MCF 10A (cell line): Measurements from ENCODE around the gene NADSYN1. TPM values are rescaled to one million over a fixed set of nuclear protein-coding genes. Genes with fewer than 3 reads are reported as not detected.

Source experiments
- BruUV-seq: library from RNA; stranded (reverse); fragments of 400-500 nt; replicated peaks from 2 replicates; lab custom pipeline; 2021; lab: Mats Ljungman, UMichigan
- CTCF ChIA-PET: fragments of 300-600 bp; sonication (Branson Sonifier 250); formaldehyde crosslinking; extraction: SDS; loops from one replicate; lab custom pipeline; 2021; ENCODE audit warnings: antibody characterized with exemption, inconsistent platforms; lab: Yijun Ruan, JAX
- POLR2A ChIA-PET: fragments of 300-600, 350-650 bp; sonication (Branson Sonifier 250); formaldehyde crosslinking; extraction: SDS; loops from one replicate; lab custom pipeline; 2020; ENCODE audit warnings: antibody characterized with exemption, inconsistent platforms; lab: Yijun Ruan, JAX
- DNase-seq: peaks from one replicate; pipeline ENCODE4 v3.0.0-alpha.2; 2018; ENCODE audit not compliant: unreplicated experiment
- H3K27ac Mint-ChIP-seq: one replicate; pipeline ENCODE4 v1.8.0; 2022; ENCODE audit warnings: mild to moderate bottlenecking, low read depth, mixed read lengths; ENCODE audit not compliant: unreplicated experiment
- H3K27me3 Mint-ChIP-seq: one replicate; pipeline ENCODE4 v1.8.0; 2022; ENCODE audit warnings: mixed read lengths; ENCODE audit not compliant: insufficient read depth, unreplicated experiment
- H3K36me3 Mint-ChIP-seq: one replicate; pipeline ENCODE4 v1.8.0; 2022; ENCODE audit warnings: mild to moderate bottlenecking, moderate library complexity, mixed read lengths; ENCODE audit not compliant: insufficient read depth, unreplicated experiment
- H3K4me1 Mint-ChIP-seq: one replicate; pipeline ENCODE4 v1.8.0; 2022; ENCODE audit warnings: mixed read lengths; ENCODE audit not compliant: insufficient read depth, unreplicated experiment
- H3K4me3 Mint-ChIP-seq: one replicate; pipeline ENCODE4 v1.8.0; 2022; ENCODE audit warnings: mild to moderate bottlenecking, moderate library complexity, mixed read lengths; ENCODE audit not compliant: unreplicated experiment
- H3K9me3 Mint-ChIP-seq: one replicate; pipeline ENCODE4 v1.8.0; 2022; ENCODE audit warnings: mixed read lengths; ENCODE audit not compliant: unreplicated experiment
- CTCF ChIP-seq: fragments of 200-600 bp; IDR thresholded peaks from one replicate; pipeline ENCODE4 v1.8.0; 2022; ENCODE audit warnings: antibody characterized with exemption, mild to moderate bottlenecking; ENCODE audit not compliant: unreplicated experiment
- intact Hi-C: fragments of 100-400 bp; cut with micrococcal nuclease; formaldehyde crosslinking; loops from 2 replicates; pipeline ENCODE4 v1.14.1; 2022
- total RNA-seq: library from RNA; stranded (reverse); gene quantifications from 2 replicates; pipeline ENCODE4 v1.2.3, GENCODE V29; 2022

Gene NADSYN1
- total RNA-seq, 1 experiment from 2014 or later = 73.6 TPM

- Mint-ChIP-seq H3K4me3 (no peak overlapping the region), H3K4me1 (no peaks in the 10 kb centered on the region), H3K36me3 (peaks cover 38% of the 10 kb centered on the region), H3K27me3 (no peaks in the 10 kb centered on the region), H3K27ac (no peak overlapping the region), H3K9me3 (no peaks in the 10 kb centered on the region)
- CTCF ChIA-PET = interaction anchor here (0.5 kb wide), 1 partner anchor 93 kb away, joined by 3 read pairs; no protein-coding TSS in a partner anchor
- intact Hi-C loops = no loop called here
- POLR2A ChIA-PET = no interaction called here
- no TSS peak for BruUV-seq
- no peak for DNase-seq
- TF ChIP-seq CTCF = no peak
Observed at GRCh38 chr11:71463331-71464211, 10.6 kb downstream of the NADSYN1 start.

- CTCF ChIA-PET = no interaction called here
Observed at GRCh38 chr11:71465054-71465453, 12.1 kb downstream of the NADSYN1 start.

GRCh38 chr11:71466358-71466757 lies 13.4 kb downstream of the NADSYN1 start:
- Mint-ChIP-seq H3K9me3 (no peaks in the 10 kb centered on the region), H3K27ac (no peak overlapping the region), H3K4me3 (no peak overlapping the region), H3K27me3 (no peaks in the 10 kb centered on the region), H3K4me1 (no peaks in the 10 kb centered on the region), H3K36me3 (peaks cover 19% of the 10 kb centered on the region)
- intact Hi-C loops = no loop called here
- POLR2A ChIA-PET = interaction anchor here (1.3 kb wide), 1 partner anchor 20 kb away, joined by 3 read pairs; no protein-coding TSS in a partner anchor
- no peak for TF ChIP-seq CTCF
- CTCF ChIA-PET = no interaction called here
- no TSS peak for BruUV-seq
- no peak for DNase-seq

More at GRCh38 chr11:71465054-71465453, 12.1 kb downstream of the NADSYN1 start:
- intact Hi-C loops = no loop called here
- Mint-ChIP-seq H3K27ac (no peak overlapping the region), H3K4me1 (no peaks in the 10 kb centered on the region), H3K9me3 (no peaks in the 10 kb centered on the region), H3K4me3 (no peak overlapping the region), H3K36me3 (peaks cover 29% of the 10 kb centered on the region), H3K27me3 (no peaks in the 10 kb centered on the region)
- no TSS peak for BruUV-seq
- TF ChIP-seq CTCF = no peak
- no peak for DNase-seq
- POLR2A ChIA-PET = interaction anchor here (0.6 to 0.7 kb wide), 3 partner anchors 13 to 1052 kb away, joined by 3 read pairs; no protein-coding TSS in a partner anchor

GRCh38 chr11:71467164-71467563 lies 14.2 kb downstream of the NADSYN1 start:
- intact Hi-C loops = no loop called here
- POLR2A ChIA-PET = interaction anchor here (0.6 to 1.3 kb wide), 4 partner anchors 14 to 38 kb away, joined by 3 to 4 read pairs (median 3); no protein-coding TSS in a partner anchor
- Mint-ChIP-seq H3K27ac (no peak overlapping the region), H3K4me3 (no peak overlapping the region), H3K36me3 (peaks cover 13% of the 10 kb centered on the region), H3K9me3 (no peaks in the 10 kb centered on the region), H3K27me3 (no peaks in the 10 kb centered on the region), H3K4me1 (no peaks in the 10 kb centered on the region)
- CTCF ChIA-PET = no interaction called here
- no peak for DNase-seq
- TF ChIP-seq CTCF = no peak
- no TSS peak for BruUV-seq
